PC-3 (cell line): ENCODE data around the gene TOGARAM2. TPM values are rescaled to one million over a fixed set of nuclear protein-coding genes. Genes with fewer than 3 reads are reported as not detected.

Experiments
- ATAC-seq: fragments of 200-7000 bp; cut with Tn5 transposase; 2 replicates; pipeline ENCODE4 v1.9.1; 2020; ENCODE audit warnings: mild to moderate bottlenecking, moderate library complexity
- BruUV-seq: library from RNA; stranded (reverse); fragments of 400-500 nt; replicated peaks from 2 replicates; lab custom pipeline; 2021; lab: Mats Ljungman, UMichigan
- CTCF ChIA-PET: fragments of 300-600 bp; sonication (Branson Sonifier 250); formaldehyde crosslinking; loops from one replicate; lab custom pipeline; 2022; ENCODE audit warnings: antibody characterized with exemption; lab: Charles Lee
- POLR2A ChIA-PET: fragments of 300-600 bp; sonication (Branson Sonifier 250); formaldehyde crosslinking; loops from one replicate; lab custom pipeline; 2022; ENCODE audit warnings: antibody characterized with exemption; ENCODE audit not compliant: unreplicated experiment; lab: Charles Lee
- DNase-seq: peaks from one replicate; pipeline ENCODE4 v3.0.0-alpha.2; 2015
- H2AFZ ChIP-seq: fragments of 300-600 bp; sonication (generic); 2 replicates; pipeline ENCODE4 v1.6.0; 2016; ENCODE audit warnings: antibody characterized with exemption, low read length
- H3F3A ChIP-seq: fragments of 300-600 bp; sonication (generic); one replicate; pipeline ENCODE4 v1.6.0; 2017; ENCODE audit warnings: antibody characterized with exemption, low read length, control low read depth, mild to moderate bottlenecking; ENCODE audit not compliant: unreplicated experiment
- H3K27ac ChIP-seq: fragments of 300-600 bp; sonication (generic); 2 replicates; pipeline ENCODE4 v1.5.1; 2016; ENCODE audit warnings: mild to moderate bottlenecking, low read length
- H3K27me3 ChIP-seq: fragments of 300-600 bp; sonication (generic); 2 replicates; pipeline ENCODE4 v1.6.1; 2016; ENCODE audit warnings: low read length, mixed read lengths
- H3K36me3 ChIP-seq: fragments of 300-600 bp; sonication (generic); 2 replicates; pipeline ENCODE4 v1.6.1; 2016; ENCODE audit warnings: low read depth, mixed run types, low read length, mixed read lengths
- H3K4me1 ChIP-seq: fragments of 300-600 bp; sonication (generic); 2 replicates; pipeline ENCODE4 v1.5.1; 2016; ENCODE audit warnings: low read length; ENCODE audit not compliant: insufficient read depth
- H3K4me2 ChIP-seq: fragments of 300-600 bp; sonication (generic); 2 replicates; pipeline ENCODE4 v1.6.0; 2016; ENCODE audit warnings: low read length
- H3K4me3 ChIP-seq: fragments of 300-600 bp; sonication (generic); 2 replicates; pipeline ENCODE4 v1.5.1; 2016; ENCODE audit warnings: mild to moderate bottlenecking, low read length, mixed read lengths
- H3K79me2 ChIP-seq: fragments of 300-600 bp; sonication (generic); 2 replicates; pipeline ENCODE4 v1.6.1; 2017; ENCODE audit warnings: low read length, mixed read lengths
- H3K9ac ChIP-seq: fragments of 300-600 bp; sonication (generic); 2 replicates; pipeline ENCODE4 v1.6.0; 2016; ENCODE audit warnings: mild to moderate bottlenecking, low read length
- H3K9me2 ChIP-seq: fragments of 300-600 bp; sonication (generic); replicated peaks from 2 replicates; pipeline ENCODE4 v1.6.1; 2016; ENCODE audit warnings: mixed run types, low read length, mixed read lengths
- H3K9me3 ChIP-seq: fragments of 300-600 bp; sonication (generic); 2 replicates; pipeline ENCODE4 v1.6.1; 2016; ENCODE audit warnings: low read length, mixed read lengths
- H4K20me1 ChIP-seq: fragments of 300-600 bp; sonication (generic); 2 replicates; pipeline ENCODE4 v1.6.1; 2016; ENCODE audit warnings: low read length, mixed read lengths
- EZH2 ChIP-seq: fragments of 300-600 bp; sonication (generic); IDR thresholded peaks from one replicate; pipeline ENCODE4 v1.6.1; 2017; ENCODE audit warnings: antibody characterized with exemption, mild to moderate bottlenecking, low read length; ENCODE audit not compliant: unreplicated experiment
- EZH2phosphoT487 ChIP-seq: fragments of 300-600 bp; sonication (generic); IDR thresholded peaks from 2 replicates; pipeline ENCODE4 v1.6.1; 2018; ENCODE audit warnings: mild to moderate bottlenecking, antibody characterized with exemption, low read length, borderline replicate concordance
- intact Hi-C: fragments of 100-400 bp; cut with micrococcal nuclease; formaldehyde crosslinking; loops from 2 replicates; pipeline ENCODE4 v1.9.0; 2023
- total RNA-seq: library from RNA; depleted of rRNA; stranded (reverse); fragments of >200 nt; gene quantifications from 2 replicates; pipeline ENCODE4 v1.2.3, GENCODE V29; 2014
- TF ChIP-seq, protein P1 (sequence below): fragments of 300-600 bp; sonication (generic); conservative IDR thresholded peaks from 2 replicates; pipeline ENCODE4 v1.5.1; 2017; ENCODE audit warnings: antibody characterized with exemption, low read depth, mild to moderate bottlenecking, low read length

The TOGARAM2 gene
- total RNA-seq, 1 experiment from 2014 or later: not detected

GRCh38 chr2:29011418-29012060 is 30.4 kb downstream of the TOGARAM2 start:
- no TSS peak for BruUV-seq
- CTCF ChIA-PET: no interaction called here
- peaks cover 15% of the 10 kb centered on the region for H3K4me1 ChIP-seq

DNA sequence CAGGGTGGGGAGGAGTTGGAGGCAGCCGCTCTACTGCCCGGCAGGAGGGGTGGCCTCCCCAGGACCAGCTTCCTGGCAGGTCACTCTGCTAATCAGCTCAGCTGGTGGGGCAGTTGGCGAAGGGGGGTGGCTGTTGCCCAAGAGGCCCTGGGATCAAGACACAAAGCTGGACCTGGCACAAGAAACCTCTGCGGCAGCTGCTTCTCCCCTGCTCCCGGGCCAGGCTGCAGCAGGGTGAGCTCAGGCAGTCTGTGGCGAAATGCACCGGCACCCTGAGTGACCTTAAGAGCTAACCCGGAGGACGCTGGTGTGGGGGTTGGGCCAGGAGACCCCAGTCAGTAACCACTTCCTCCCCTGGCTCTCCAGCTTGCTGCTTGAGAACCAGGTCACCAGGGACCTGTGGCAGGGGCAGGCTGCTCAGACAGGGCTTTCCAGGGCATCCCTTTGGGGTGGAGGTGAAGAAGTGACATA is 31.1 kb downstream of the TOGARAM2 start:
- Histone ChIP-seq H3K4me3 (no peak overlapping the region), H3K4me2 (no peak overlapping the region), H3K79me2 (no peaks in the 10 kb centered on the region), H3K9ac (no peak overlapping the region), H4K20me1 (no peaks in the 10 kb centered on the region), H3K27me3 (no peaks in the 10 kb centered on the region), H3K9me3 (no peaks in the 10 kb centered on the region), H3K9me2 (no peaks in the 10 kb centered on the region), H3F3A (no peaks in the 10 kb centered on the region), H2AFZ (no peak overlapping the region), H3K36me3 (no peaks in the 10 kb centered on the region), H3K4me1 (peaks cover 15% of the 10 kb centered on the region), H3K27ac (no peak overlapping the region)
- ATAC-seq: no peak
- DNase-seq: no peak
- CTCF ChIA-PET: no interaction called here
- intact Hi-C loops: no loop called here
- TF ChIP-seq, protein P1, sequence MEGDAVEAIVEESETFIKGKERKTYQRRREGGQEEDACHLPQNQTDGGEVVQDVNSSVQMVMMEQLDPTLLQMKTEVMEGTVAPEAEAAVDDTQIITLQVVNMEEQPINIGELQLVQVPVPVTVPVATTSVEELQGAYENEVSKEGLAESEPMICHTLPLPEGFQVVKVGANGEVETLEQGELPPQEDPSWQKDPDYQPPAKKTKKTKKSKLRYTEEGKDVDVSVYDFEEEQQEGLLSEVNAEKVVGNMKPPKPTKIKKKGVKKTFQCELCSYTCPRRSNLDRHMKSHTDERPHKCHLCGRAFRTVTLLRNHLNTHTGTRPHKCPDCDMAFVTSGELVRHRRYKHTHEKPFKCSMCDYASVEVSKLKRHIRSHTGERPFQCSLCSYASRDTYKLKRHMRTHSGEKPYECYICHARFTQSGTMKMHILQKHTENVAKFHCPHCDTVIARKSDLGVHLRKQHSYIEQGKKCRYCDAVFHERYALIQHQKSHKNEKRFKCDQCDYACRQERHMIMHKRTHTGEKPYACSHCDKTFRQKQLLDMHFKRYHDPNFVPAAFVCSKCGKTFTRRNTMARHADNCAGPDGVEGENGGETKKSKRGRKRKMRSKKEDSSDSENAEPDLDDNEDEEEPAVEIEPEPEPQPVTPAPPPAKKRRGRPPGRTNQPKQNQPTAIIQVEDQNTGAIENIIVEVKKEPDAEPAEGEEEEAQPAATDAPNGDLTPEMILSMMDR: no peak
- TF ChIP-seq EZH2: no peak
- TF ChIP-seq EZH2phosphoT487: no peak
- no TSS peak for BruUV-seq
- POLR2A ChIA-PET: interaction anchor here (0.5 kb wide), 1 partner anchor 35 kb away, joined by 3 read pairs; no protein-coding TSS in a partner anchor

More at GRCh38 chr2:29011418-29012060, 30.4 kb downstream of the TOGARAM2 start:
- POLR2A ChIA-PET: no interaction called here
- Histone ChIP-seq H3F3A (no peaks in the 10 kb centered on the region), H3K36me3 (no peaks in the 10 kb centered on the region), H3K9me3 (no peaks in the 10 kb centered on the region), H3K27ac (no peak overlapping the region), H3K79me2 (no peaks in the 10 kb centered on the region), H3K9me2 (no peaks in the 10 kb centered on the region), H2AFZ (no peak overlapping the region), H3K4me3 (no peak overlapping the region), H3K4me2 (no peak overlapping the region), H4K20me1 (no peaks in the 10 kb centered on the region), H3K27me3 (no peaks in the 10 kb centered on the region), H3K9ac (no peak overlapping the region)
- intact Hi-C loops: no loop called here
- DNase-seq: no peak
- TF ChIP-seq, protein P1: no peak
- TF ChIP-seq EZH2: no peak
- TF ChIP-seq EZH2phosphoT487: no peak
- ATAC-seq: no peak
